ENCODE results near the gene SNAP23.
"Not testable (repeated sequence)": the region's sequence is repeated elsewhere in the genome, so short reads cannot be mapped to it uniquely, and the experiment has no call there.

Gene SNAP23

DNA sequence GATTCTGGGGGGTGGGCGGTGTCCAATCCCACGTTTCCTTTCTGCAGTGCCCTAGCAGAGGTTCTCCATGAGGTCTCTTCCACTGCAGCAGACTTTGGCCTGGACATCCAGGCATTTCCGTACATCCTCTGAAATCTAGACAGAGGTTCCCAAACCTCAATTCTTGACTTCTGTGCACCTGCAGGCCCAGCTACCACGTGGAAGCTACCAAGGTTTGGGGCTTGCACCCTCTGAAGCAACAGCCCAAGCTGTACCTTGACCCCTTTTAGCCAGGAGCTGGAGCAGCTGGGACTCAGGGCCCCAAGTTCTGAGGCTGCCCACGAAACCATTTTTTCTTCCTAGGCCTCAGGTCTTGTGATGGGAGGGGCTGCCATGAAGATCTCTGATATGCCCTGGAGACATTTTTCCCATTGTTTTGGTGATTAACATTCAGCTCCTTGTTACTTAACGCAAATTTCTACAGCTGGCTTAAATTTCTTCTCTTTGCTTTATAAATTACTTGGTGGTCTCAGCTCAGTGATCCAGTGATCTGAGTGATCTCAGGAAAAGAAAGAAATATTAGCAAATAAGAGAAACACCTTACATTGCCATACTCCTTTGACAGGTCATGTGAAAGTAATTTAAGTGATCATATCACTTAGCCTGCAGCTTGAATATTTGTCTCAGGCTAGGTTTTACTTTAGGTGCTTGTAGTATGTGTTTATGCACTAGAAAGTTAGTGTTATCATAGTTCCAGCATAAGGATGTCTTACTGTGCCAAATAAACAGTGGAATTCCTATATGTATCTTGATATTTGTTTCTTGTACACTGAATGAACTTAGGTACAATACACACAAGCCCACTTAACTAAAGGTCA lies 3.0 kb downstream of the SNAP23 start:
- no peak for DNase-seq (ENCODE audit: low spot score)

GRCh38 chr15:42499858-42500609 lies 4.6 kb downstream of the SNAP23 start:
- DNase-seq (ENCODE audit: low spot score), result no peak

GRCh38 chr15:42502477-42502876 lies 7.0 kb downstream of the SNAP23 start:
- DNase-seq (ENCODE audit: low spot score), result no peak

DNA sequence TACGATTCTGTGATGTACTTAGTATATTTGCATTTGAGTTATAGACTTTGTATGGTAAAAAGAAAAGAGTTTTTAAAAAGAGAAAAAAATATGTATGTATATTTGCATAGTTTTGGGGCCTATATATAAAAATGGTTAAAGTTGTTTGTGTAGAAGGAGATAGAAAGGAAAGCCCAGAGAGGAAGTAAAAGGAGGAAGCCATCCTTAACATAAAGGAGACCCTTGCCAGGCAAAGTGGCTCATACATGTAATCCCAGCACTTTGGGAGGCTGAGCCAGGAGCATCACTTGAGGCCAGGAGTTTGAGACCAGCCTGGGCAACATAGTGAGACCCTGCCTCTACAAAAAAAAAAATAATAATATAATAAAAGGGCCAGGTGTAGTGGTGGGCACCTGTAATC lies 8.4 kb downstream of the SNAP23 start:
- DNase-seq (ENCODE audit: low spot score), result no peak

DNA sequence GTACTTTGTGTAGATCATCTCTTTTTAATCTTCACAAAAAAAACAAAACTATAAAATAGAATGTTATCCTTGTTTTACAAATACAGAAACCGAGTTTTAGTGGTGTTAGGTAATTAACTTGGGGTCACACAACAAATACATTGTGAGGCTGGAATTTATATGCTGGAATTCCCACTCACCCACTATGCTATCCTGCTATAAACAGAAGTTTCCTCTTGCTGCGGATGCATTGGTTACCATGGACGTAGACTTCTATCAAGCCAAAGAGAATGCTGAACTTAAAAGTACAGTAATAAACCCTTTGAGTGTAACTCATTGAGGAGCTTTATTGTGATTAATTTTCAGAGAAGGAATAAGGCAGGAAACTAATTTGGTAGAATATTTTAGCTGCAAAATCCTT lies 9.2 kb downstream of the SNAP23 start:
- no peak for DNase-seq (ENCODE audit: low spot score)

DNA sequence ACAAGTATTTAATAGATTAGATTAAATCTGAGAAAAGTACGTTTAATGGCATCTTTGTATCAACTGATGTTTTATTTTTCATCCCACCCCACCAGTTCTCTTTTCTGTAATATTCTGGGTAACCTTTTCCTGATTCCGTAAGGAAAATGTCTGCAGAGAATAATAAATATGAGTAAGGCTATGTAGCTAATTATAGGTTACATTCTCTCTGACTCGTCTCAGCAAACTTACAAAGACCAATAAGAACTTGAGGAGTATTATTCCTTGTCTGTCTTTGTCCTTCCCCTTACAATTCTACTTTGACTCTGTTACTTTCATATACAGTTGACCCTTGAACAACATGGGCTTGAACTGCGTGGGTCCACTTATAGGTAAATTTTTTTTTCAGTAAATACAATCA lies 12.1 kb downstream of the SNAP23 start:
- no peak for DNase-seq (ENCODE audit: low spot score)

DNA sequence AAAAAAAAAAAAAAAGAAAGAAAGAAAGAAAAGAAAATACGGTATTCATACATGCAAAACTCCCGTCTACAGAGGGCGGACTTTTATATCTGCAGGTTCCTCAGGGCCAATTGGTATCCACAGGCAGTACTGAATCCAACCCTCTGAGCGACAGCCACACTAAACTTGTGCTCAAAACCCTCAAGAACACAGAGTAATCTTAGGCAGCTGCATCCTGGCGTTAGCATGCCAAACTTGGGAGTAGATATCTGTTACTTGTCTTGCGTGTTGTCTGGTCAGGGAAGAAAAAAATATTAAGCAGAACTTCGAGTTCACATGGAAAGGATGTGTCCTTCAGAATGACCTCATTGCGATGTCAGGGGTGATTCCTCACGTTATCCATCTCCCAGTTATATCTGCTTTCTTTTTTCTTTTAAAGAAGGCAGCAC lies 12.8 kb downstream of the SNAP23 start:
- DNase-seq (ENCODE audit: low spot score), result no peak

- no peak for DNase-seq (ENCODE audit: low spot score)
Measured at GRCh38 chr15:42510258-42511006, 15.0 kb downstream of the SNAP23 start.

DNA sequence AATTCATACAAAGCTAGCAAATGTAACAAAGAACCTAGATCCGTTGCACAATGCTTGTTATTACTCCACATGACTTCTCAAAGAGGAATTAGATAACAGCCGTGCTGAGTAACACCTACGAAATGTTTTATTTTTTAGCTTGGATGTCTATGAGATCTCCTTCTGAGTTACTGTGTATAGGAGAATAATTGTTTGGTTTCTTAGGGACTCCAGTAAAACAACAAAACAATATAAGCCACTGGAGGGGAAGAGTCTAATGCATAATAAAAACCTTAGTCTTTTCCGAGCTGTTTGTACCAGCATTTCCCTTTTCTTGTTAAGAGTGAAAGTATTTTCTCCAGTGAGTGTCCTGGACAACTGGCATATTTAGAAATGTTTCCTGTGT lies 15.6 kb downstream of the SNAP23 start:
- DNase-seq (ENCODE audit: low spot score), result no peak

GRCh38 chr15:42523331-42523730 lies 27.9 kb downstream of the SNAP23 start:
- DNase-seq (ENCODE audit: low spot score), result no peak

DNA sequence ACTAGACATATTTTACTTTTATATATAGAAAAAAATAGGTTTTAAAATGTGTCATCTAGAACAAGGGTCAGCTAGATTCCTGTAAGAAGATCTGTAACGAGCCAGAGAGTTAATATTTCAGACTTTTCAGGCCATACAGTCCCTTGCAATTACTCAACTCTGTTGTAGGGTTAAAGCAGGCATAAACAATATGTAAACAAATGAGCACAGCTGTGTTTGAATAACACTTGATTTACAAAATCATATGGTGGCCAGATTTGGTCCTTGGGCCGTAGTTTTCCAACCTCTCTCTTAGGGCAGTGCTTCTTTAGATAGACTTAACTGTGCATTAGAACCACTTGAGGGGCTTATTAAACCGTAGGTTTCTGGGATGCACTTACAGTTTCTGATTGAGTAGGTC lies 33.5 kb downstream of the SNAP23 start:
- no peak for DNase-seq (ENCODE audit: low spot score)

GRCh38 chr15:42533246-42533645 lies 37.8 kb downstream of the SNAP23 start:
- no peak for DNase-seq (ENCODE audit: low spot score)

- DNase-seq (ENCODE audit: low spot score), result no peak
Measured at GRCh38 chr15:42544853-42545629, 49.6 kb downstream of the SNAP23 start.

- no peak for DNase-seq (ENCODE audit: low spot score)
Measured at GRCh38 chr15:42547918-42548248, 52.4 kb downstream of the SNAP23 start.

DNA sequence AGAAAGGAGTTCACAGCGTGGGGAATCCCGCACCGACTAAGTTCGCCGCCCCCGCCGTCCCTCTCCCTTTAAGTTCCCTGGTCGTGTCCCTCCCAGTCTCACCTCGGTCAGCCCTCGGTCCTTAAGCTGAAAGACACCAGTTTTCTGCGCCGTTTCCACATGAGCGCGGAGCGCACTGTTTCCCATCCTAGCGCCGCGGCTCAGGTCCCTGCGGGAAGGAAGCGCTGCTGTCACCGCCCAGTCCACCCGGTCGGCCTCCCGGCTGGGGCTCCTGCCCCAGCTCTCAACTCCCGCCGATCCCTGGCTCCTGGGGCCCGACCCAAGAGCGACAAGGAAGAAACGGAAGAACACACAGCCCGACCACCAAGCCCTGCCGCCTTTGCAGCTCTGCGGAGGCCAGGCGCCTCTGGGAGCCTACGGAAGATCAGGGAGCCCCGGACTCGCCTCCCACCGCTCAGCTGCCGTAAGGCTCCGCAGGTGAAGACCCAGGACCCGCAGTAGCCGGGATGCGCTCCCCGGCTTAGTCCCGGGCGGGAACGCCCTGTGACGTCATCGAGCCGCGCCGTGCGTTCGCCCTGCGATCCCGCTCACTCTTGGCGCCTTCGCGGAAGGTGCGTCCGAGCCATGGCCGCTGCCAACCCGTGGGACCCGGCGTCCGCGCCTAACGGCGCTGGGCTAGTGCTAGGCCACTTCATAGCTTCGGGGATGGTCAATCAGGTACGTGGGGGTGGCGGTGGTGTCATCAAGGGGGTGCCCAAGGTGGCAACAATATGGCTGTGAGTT lies 53.0 kb downstream of the SNAP23 start, which contains the start of the genes HAUS2 and LRRC57:
HAUS2 (plus strand) TSS at position 590 of the 783 bp plus-strand sequence; CDS start at position 625, 35 bp downstream.
LRRC57 (minus strand) TSS at position 545 of the 783 bp plus-strand sequence; CDS start at position 186, 359 bp downstream.
- peak; percentile 81 for DNase-seq (ENCODE audit: low spot score)

- peak; percentile 52 for DNase-seq (ENCODE audit: low spot score)
Measured at GRCh38 chr15:42549032-42549491, 53.6 kb downstream of the SNAP23 start.

- DNase-seq (ENCODE audit: low spot score), result no peak
Measured at GRCh38 chr15:42549741-42550392, 54.4 kb downstream of the SNAP23 start.

- no peak for DNase-seq (ENCODE audit: low spot score)
Measured at GRCh38 chr15:42553554-42553953, 58.1 kb downstream of the SNAP23 start.

DNA sequence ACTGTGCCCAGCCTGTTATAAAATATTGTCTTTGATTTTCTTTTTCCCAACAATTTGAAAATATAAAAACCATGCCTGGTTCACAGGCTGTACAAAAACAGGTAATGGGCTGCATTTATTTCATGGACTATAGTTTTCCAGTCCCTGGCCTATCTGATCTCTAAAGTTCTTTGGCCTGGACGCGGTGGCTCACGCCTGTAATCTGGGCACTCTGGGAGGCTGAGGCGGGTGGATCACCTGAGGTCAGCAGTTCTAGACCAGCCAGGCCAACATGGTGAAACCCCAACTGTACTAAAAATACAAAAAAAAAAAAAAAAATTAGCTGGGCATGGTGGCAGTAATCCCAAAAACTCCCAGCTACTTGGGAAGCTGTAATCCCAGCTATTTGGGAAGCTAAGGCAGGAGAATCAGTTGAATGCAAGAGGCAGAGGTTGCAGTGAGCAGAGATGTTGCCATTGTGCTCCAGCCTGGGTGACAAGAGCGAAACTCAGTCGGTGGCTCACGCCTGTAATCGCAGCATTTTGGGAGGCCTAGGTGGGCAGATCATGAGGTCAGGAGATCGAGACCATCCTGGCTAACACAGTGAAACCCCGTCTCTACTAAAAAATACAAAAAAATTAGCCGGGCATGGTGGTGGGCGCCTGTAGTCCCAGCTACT lies 61.2 kb downstream of the SNAP23 start:
- DNase-seq (ENCODE audit: low spot score), result not testable (repeated sequence)

- DNase-seq (ENCODE audit: low spot score), result no peak
Measured at GRCh38 chr15:42558739-42559138, 63.3 kb downstream of the SNAP23 start.

All from cerebellar cortex (tissue), 1 donor.